ENCODE data around the gene ZBTB12. TPM values are rescaled to one million over a fixed set of nuclear protein-coding genes. Genes with fewer than 3 reads are reported as not detected.

Gene ZBTB12
- polyA plus RNA-seq, 3 donors = 0.11 TPM; not detected in 2

- TF ChIP-seq CTCF (IDR thresholded peaks at IDR 0.05) = no peak
- no peaks in the 10 kb centered on the region for H3K27me3 Mint-ChIP-seq (ENCODE audit: low read depth in 3 of 3)
- Histone ChIP-seq H3K36me3 (replicated peaks in 1 of 2; ENCODE audit: control insufficient read depth in 1 of 2, insufficient read depth in 2 of 2, low read length in 2 of 2) (peaks cover 91 to 96% of the 10 kb centered on the region in 2 donors), H3K27me3 (ENCODE audit: control insufficient read depth in 2 of 2, insufficient read depth in 2 of 2, low read length in 2 of 2) (no peaks in the 10 kb centered on the region), H3K4me2 (replicated peaks; ENCODE audit: extremely low read depth, low read length, poor library complexity, severe bottlenecking) (no peak overlapping the region), H3K4me3 (replicated peaks in 1 of 3; ENCODE audit: low read depth in 2 of 3, low read length in 3 of 3) (no peak overlapping the region), H3K9me3 (replicated peaks in 1 of 2; ENCODE audit: control insufficient read depth in 1 of 2, insufficient read depth in 1 of 2, low read length in 2 of 2) (no peaks in the 10 kb centered on the region), H3K9ac (ENCODE audit: insufficient read depth, low read length, poor library complexity, severe bottlenecking) (no peak overlapping the region), H3K27ac (ENCODE audit: low read depth in 1 of 2, low read length in 2 of 2) (no peak overlapping the region), H4K20me1 (ENCODE audit: insufficient read depth, low read length) (no peaks in the 10 kb centered on the region), H3K4me1 (ENCODE audit: control insufficient read depth in 1 of 2, insufficient read depth in 2 of 2, low read length in 2 of 2) (no peaks in the 10 kb centered on the region), H2AFZ (ENCODE audit: insufficient read depth, low read depth, low read length, poor library complexity, severe bottlenecking) (no peak overlapping the region), H3K79me2 (ENCODE audit: insufficient read depth, low read length) (no peaks in the 10 kb centered on the region)
- WGBS (ENCODE audit: insufficient coverage) = 97% methylated on average over 12 of the region's 22 CpGs
- H3K9me3 Mint-ChIP-seq = peaks cover 0 to 1% (median 0%) of the 10 kb centered on the region in 7 donors
- H3K4me1 Mint-ChIP-seq = peaks cover 2% of the 10 kb centered on the region
- DNase-seq = no peak
- intact Hi-C loops (cut with micrococcal nuclease) = no loop called here
- H3K27ac Mint-ChIP-seq = no peak overlapping the region
- peaks cover 79 to 93% of the 10 kb centered on the region in 2 donors for H3K36me3 Mint-ChIP-seq
- H3K4me3 Mint-ChIP-seq = no peak overlapping the region
These were observed 17.3 kb downstream of the ZBTB12 start for GRCh38 chr6:31884528-31885035.

GRCh38 chr6:31883676-31884075 is 18.2 kb downstream of the ZBTB12 start:
- H3K27me3 ChIP-seq (ENCODE audit: control insufficient read depth in 2 of 2, insufficient read depth in 2 of 2, low read length in 2 of 2) = no peaks in the 10 kb centered on the region
- no peaks in the 10 kb centered on the region for H3K9me3 ChIP-seq (replicated peaks in 1 of 2; ENCODE audit: control insufficient read depth in 1 of 2, insufficient read depth in 1 of 2, low read length in 2 of 2)
- intact Hi-C loops (cut with micrococcal nuclease) = no loop called here
- H4K20me1 ChIP-seq (ENCODE audit: insufficient read depth, low read length) = no peaks in the 10 kb centered on the region
- H3K9ac ChIP-seq (ENCODE audit: insufficient read depth, low read length, poor library complexity, severe bottlenecking) = no peak overlapping the region
- Mint-ChIP-seq H3K9me3 (peaks cover 0 to 1% (median 0%) of the 10 kb centered on the region in 7 donors), H3K27ac (no peak overlapping the region), H3K4me3 (no peak overlapping the region), H3K27me3 (ENCODE audit: low read depth in 3 of 3) (no peaks in the 10 kb centered on the region), H3K36me3 (peaks cover 78 to 96% of the 10 kb centered on the region in 2 donors), H3K4me1 (no peaks in the 10 kb centered on the region)
- H3K4me3 ChIP-seq (replicated peaks in 1 of 3; ENCODE audit: low read depth in 2 of 3, low read length in 3 of 3) = no peak overlapping the region
- WGBS (ENCODE audit: insufficient coverage) = 98% methylated on average over 11 of the region's 12 CpGs
- no peak overlapping the region for H3K27ac ChIP-seq (ENCODE audit: low read depth in 1 of 2, low read length in 2 of 2)
- no peaks in the 10 kb centered on the region for H3K4me1 ChIP-seq (ENCODE audit: control insufficient read depth in 1 of 2, insufficient read depth in 2 of 2, low read length in 2 of 2)
- DNase-seq = peak in 1 of 3 donors; percentile 1
- H3K4me2 ChIP-seq (replicated peaks; ENCODE audit: extremely low read depth, low read length, poor library complexity, severe bottlenecking) = no peak overlapping the region
- no peak for TF ChIP-seq CTCF (IDR thresholded peaks at IDR 0.05)
- no peaks in the 10 kb centered on the region for H3K79me2 ChIP-seq (ENCODE audit: insufficient read depth, low read length)
- H2AFZ ChIP-seq (ENCODE audit: insufficient read depth, low read depth, low read length, poor library complexity, severe bottlenecking) = no peak overlapping the region
- peaks cover 83 to 91% of the 10 kb centered on the region in 2 donors for H3K36me3 ChIP-seq (replicated peaks in 1 of 2; ENCODE audit: control insufficient read depth in 1 of 2, insufficient read depth in 2 of 2, low read length in 2 of 2)

Measured in CD14-positive monocyte (primary cell).